Hepatocyte (in vitro differentiated cells): ENCODE measurements around the gene VIPR2.

Experiments
- EZH2 ChIP-seq: fragments of 200-600 bp; sonication (generic); IDR thresholded peaks from 2 replicates; pipeline ENCODE4 v1.6.1; 2016; ENCODE audit warnings: antibody characterized with exemption, mild to moderate bottlenecking, borderline replicate concordance
- TF ChIP-seq, protein P1 (sequence below): fragments of 200-600 bp; sonication (generic); IDR thresholded peaks from 2 replicates; pipeline ENCODE4 v1.5.1; 2016; ENCODE audit warnings: antibody characterized with exemption, mild to moderate bottlenecking; ENCODE audit not compliant: poor library complexity

DNA sequence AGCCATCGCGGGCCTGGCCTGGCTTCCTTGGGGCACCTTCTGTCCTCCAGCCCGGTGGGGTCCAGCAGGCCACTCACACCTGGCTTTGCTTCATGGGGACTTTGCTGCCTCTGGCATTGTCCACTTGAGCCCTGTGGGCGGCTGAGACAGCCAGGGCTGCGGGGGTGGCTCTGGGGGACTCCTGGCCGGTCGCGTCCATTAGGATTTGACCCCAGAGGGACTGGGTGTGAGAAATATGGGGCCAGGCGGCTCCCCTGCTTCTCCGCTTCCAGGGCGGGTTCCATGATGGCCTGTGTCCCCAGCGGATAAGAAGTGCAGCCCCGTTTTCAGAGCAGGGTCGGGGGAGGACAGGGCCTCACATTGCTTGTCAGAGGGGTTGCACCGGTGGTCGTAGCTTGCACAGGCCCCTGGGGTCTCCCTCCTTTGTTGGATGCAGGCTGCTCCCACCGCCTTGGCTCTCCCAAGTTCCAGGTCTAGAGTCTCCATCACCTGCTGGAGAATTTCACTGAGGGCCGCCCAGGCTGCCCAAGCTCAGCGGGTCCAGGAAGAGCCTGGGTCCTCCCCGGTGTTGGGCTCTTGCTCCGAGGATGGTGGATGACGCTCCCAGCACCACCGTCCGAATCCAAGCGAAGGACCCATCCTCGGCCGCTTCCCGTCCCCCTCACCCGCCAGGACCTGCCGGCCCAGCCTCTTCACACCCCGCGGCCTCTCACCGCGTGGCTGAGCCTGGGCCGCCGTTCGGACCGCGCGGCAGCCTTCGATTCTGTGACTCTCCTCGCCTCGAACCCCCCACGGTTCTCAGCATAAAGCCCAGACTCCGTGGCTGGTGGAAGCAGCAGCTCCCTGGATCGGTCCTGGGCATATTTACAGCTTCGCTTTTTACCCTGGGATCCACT is 148.2 kb downstream of the VIPR2 start:
- TF ChIP-seq EZH2 = no peak
- TF ChIP-seq, protein P1, sequence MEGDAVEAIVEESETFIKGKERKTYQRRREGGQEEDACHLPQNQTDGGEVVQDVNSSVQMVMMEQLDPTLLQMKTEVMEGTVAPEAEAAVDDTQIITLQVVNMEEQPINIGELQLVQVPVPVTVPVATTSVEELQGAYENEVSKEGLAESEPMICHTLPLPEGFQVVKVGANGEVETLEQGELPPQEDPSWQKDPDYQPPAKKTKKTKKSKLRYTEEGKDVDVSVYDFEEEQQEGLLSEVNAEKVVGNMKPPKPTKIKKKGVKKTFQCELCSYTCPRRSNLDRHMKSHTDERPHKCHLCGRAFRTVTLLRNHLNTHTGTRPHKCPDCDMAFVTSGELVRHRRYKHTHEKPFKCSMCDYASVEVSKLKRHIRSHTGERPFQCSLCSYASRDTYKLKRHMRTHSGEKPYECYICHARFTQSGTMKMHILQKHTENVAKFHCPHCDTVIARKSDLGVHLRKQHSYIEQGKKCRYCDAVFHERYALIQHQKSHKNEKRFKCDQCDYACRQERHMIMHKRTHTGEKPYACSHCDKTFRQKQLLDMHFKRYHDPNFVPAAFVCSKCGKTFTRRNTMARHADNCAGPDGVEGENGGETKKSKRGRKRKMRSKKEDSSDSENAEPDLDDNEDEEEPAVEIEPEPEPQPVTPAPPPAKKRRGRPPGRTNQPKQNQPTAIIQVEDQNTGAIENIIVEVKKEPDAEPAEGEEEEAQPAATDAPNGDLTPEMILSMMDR = no peak
